ENCODE data around the gene CXorf51B.
"Not testable (repeated sequence)": the region's sequence is repeated elsewhere in the genome, so short reads cannot be mapped to it uniquely, and the experiment has no call there.

The CXorf51B gene

GRCh38 chrX:146809471-146809870 lies at the start of gene CXorf51B:
Gene CXorf51B, plus strand, starts transcription at chrX:146809771. Its CDS starts 21 bp downstream, at chrX:146809792.
- not testable (repeated sequence) for DNase-seq

- not testable (repeated sequence) for DNase-seq
Measured at GRCh38 chrX:146814644-146815043, 5.1 kb downstream of the CXorf51B start, which contains the start of gene CXorf51A. Gene CXorf51A, minus strand, starts transcription at chrX:146814744. Its CDS starts 21 bp downstream, at chrX:146814723.

- no peak for DNase-seq
Measured at GRCh38 chrX:146831994-146832393, 22.4 kb downstream of the CXorf51B start.

- no peak for DNase-seq
Measured at GRCh38 chrX:146854281-146854680, 44.7 kb downstream of the CXorf51B start.
